H9 (cell line): Measurements from ENCODE around the gene BHLHE23. TPM values are rescaled to one million over a fixed set of nuclear protein-coding genes. Genes with fewer than 3 reads are reported as not detected.
A peak's percentile ranks its signal among the peaks of the same experiment; 100 is the strongest.

Experiments
- DNase-seq: peaks from one replicate; pipeline ENCODE4 v3.0.0-alpha.2; 2017
- H2AFZ ChIP-seq: one replicate; pipeline ENCODE4 v1.6.1; 2013; ENCODE audit warnings: mild to moderate bottlenecking, low read length, control low read depth, moderate library complexity
- H2AK5ac ChIP-seq: 2 replicates; pipeline ENCODE4 v1.6.1; 2013; ENCODE audit warnings: low read length, control low read depth, mixed read lengths; ENCODE audit not compliant: insufficient read length
- H2BK120ac ChIP-seq: one replicate; pipeline ENCODE4 v1.6.1; 2013; ENCODE audit warnings: low read depth, mild to moderate bottlenecking, low read length, control low read depth, inconsistent platforms; ENCODE audit not compliant: poor library complexity, severe bottlenecking
- H2BK12ac ChIP-seq: 2 replicates; pipeline ENCODE4 v1.6.1; 2013; ENCODE audit warnings: low read length, control low read depth, mixed read lengths, low read depth; ENCODE audit not compliant: insufficient read length
- H2BK15ac ChIP-seq: 2 replicates; pipeline ENCODE4 v1.6.1; 2013; ENCODE audit warnings: low read depth, low read length, control low read depth
- H2BK20ac ChIP-seq: one replicate; pipeline ENCODE4 v1.6.1; 2013; ENCODE audit warnings: low read depth, mild to moderate bottlenecking, low read length, control low read depth, inconsistent platforms; ENCODE audit not compliant: poor library complexity, severe bottlenecking
- H2BK5ac ChIP-seq: 2 replicates; pipeline ENCODE4 v1.6.1; 2013; ENCODE audit warnings: low read length, control low read depth, mixed read lengths; ENCODE audit not compliant: insufficient read length
- H3K14ac ChIP-seq: 2 replicates; pipeline ENCODE4 v1.6.1; 2013; ENCODE audit warnings: low read length, control low read depth; ENCODE audit not compliant: insufficient read depth
- H3K18ac ChIP-seq: 2 replicates; pipeline ENCODE4 v1.6.1; 2013; ENCODE audit warnings: low read depth, mild to moderate bottlenecking, mixed read lengths, low read length, control low read depth; ENCODE audit not compliant: insufficient read length
- H3K23ac ChIP-seq: 2 replicates; pipeline ENCODE4 v1.6.1; 2013; ENCODE audit warnings: low read length, control low read depth, mixed read lengths, low read depth; ENCODE audit not compliant: insufficient read length
- H3K23me2 ChIP-seq: 2 replicates; pipeline ENCODE4 v1.6.1; 2013; ENCODE audit warnings: low read depth, mild to moderate bottlenecking, mixed read lengths, low read length, control low read depth; ENCODE audit not compliant: insufficient read length, poor library complexity, severe bottlenecking
- H3K27ac ChIP-seq: 2 replicates; pipeline ENCODE4 v1.5.1; 2013; ENCODE audit warnings: low read length, control low read depth, mixed read lengths, low read depth; ENCODE audit not compliant: insufficient read length
- H3K27me3 ChIP-seq: 2 replicates; pipeline ENCODE4 v1.6.1; 2013; ENCODE audit warnings: low read length, control low read depth, inconsistent platforms; ENCODE audit not compliant: insufficient read depth
- H3K4ac ChIP-seq: 2 replicates; pipeline ENCODE4 v1.6.1; 2013; ENCODE audit warnings: low read depth, mild to moderate bottlenecking, control low read depth, inconsistent platforms, low read length, moderate library complexity
- H3K4me1 ChIP-seq: 2 replicates; pipeline ENCODE4 v1.6.1; 2013; ENCODE audit warnings: low read length, control low read depth, inconsistent platforms; ENCODE audit not compliant: insufficient read depth
- H3K4me2 ChIP-seq: 2 replicates; pipeline ENCODE4 v1.6.1; 2013; ENCODE audit warnings: low read length, control low read depth, mixed read lengths; ENCODE audit not compliant: insufficient read length, insufficient read depth
- H3K56ac ChIP-seq: 2 replicates; pipeline ENCODE4 v1.6.1; 2013; ENCODE audit warnings: low read depth, mild to moderate bottlenecking, mixed read lengths, low read length, control low read depth; ENCODE audit not compliant: insufficient read length
- H3K79me1 ChIP-seq: 2 replicates; pipeline ENCODE4 v1.6.1; 2013; ENCODE audit warnings: low read depth, mild to moderate bottlenecking, moderate library complexity, low read length, control low read depth, inconsistent platforms; ENCODE audit not compliant: insufficient read depth, poor library complexity, severe bottlenecking
- H3K79me2 ChIP-seq: 2 replicates; pipeline ENCODE4 v1.6.1; 2013; ENCODE audit warnings: low read length, control low read depth, inconsistent platforms; ENCODE audit not compliant: insufficient read depth
- H3K9ac ChIP-seq: 2 replicates; pipeline ENCODE4 v1.6.1; 2013; ENCODE audit warnings: low read length, control low read depth, mixed read lengths; ENCODE audit not compliant: insufficient read length; ENCODE audit errors: extremely low read depth
- H3K9me3 ChIP-seq: one replicate; pipeline ENCODE4 v1.6.1; 2013; ENCODE audit warnings: low read depth, low read length, inconsistent platforms; ENCODE audit not compliant: control insufficient read depth
- H3T11ph ChIP-seq: one replicate; pipeline ENCODE4 v1.6.1; 2013; ENCODE audit warnings: mild to moderate bottlenecking, low read length, control low read depth, inconsistent platforms
- H4K20me1 ChIP-seq: one replicate; pipeline ENCODE4 v1.6.1; 2013; ENCODE audit not compliant: control insufficient read depth, insufficient read length, insufficient read depth
- H4K5ac ChIP-seq: 2 replicates; pipeline ENCODE4 v1.6.1; 2013; ENCODE audit warnings: low read depth, mild to moderate bottlenecking, mixed read lengths, low read length, control low read depth; ENCODE audit not compliant: insufficient read length
- H4K8ac ChIP-seq: replicated peaks from 2 replicates; pipeline ENCODE4 v1.6.1; 2013; ENCODE audit warnings: low read length, control low read depth, mixed read lengths, low read depth; ENCODE audit not compliant: insufficient read length
- H4K91ac ChIP-seq: 2 replicates; pipeline ENCODE4 v1.6.1; 2013; ENCODE audit warnings: low read depth, mild to moderate bottlenecking, moderate library complexity, mixed read lengths, low read length, control low read depth; ENCODE audit not compliant: insufficient read length
- H3K27ac Mint-ChIP-seq, 3 experiments: 2 replicates in 2 of 3; 3 replicates in 1 of 3; pipeline ENCODE4 v1.8.0; 2020 to 2021; ENCODE audit warnings: mixed read lengths in 3 of 3, mild to moderate bottlenecking in 1 of 3, moderate library complexity in 1 of 3
- H3K27me3 Mint-ChIP-seq: 2 replicates; pipeline ENCODE4 v1.8.0; 2021; ENCODE audit warnings: low read depth, mild to moderate bottlenecking, moderate library complexity, mixed read lengths
- H3K36me3 Mint-ChIP-seq, 3 experiments: 2 replicates in 2 of 3; 3 replicates in 1 of 3; pipeline ENCODE4 v1.8.0; 2020 to 2021; ENCODE audit warnings: low read depth in 3 of 3, mixed read lengths in 3 of 3; ENCODE audit not compliant: insufficient read depth in 1 of 3
- H3K4me1 Mint-ChIP-seq, 2 experiments: 2 replicates each; pipeline ENCODE4 v1.8.0; 2020; ENCODE audit warnings: mixed read lengths in 2 of 2
- H3K4me3 Mint-ChIP-seq, 2 experiments: 2 replicates in 1 of 2; 3 replicates in 1 of 2; pipeline ENCODE4 v1.8.0; 2020 to 2021; ENCODE audit warnings: mild to moderate bottlenecking in 2 of 2, mixed read lengths in 2 of 2, moderate library complexity in 1 of 2
- H3K9me3 Mint-ChIP-seq, 2 experiments: 2 replicates in 1 of 2; 3 replicates in 1 of 2; pipeline ENCODE4 v1.8.0; 2020; ENCODE audit warnings: mild to moderate bottlenecking in 2 of 2, mixed read lengths in 2 of 2, moderate library complexity in 1 of 2
- WGBS: extraction: QIAGEN DNeasy Blood & Tissue Kit; methylation state at CpG from one replicate; pipeline ENCODE4 v1.1.7; 2013; ENCODE audit warnings: missing lambda C conversion rate, low lambda C conversion rate, mixed read lengths; ENCODE audit not compliant: insufficient read length; ENCODE audit errors: extremely low coverage; 5-methylcytosine and 5-hydroxymethylcytosine counted together
- total RNA-seq: library from RNA; stranded (reverse); gene quantifications from 2 replicates; pipeline ENCODE4 v1.2.1, GENCODE V29; 2021
- TF ChIP-seq, protein P1 (sequence below): fragments of 200-600 bp; sonication (generic); conservative IDR thresholded peaks from 3 replicates; pipeline ENCODE4 v1.8.0; 2021; ENCODE audit warnings: antibody characterized with exemption, mild to moderate bottlenecking

BHLHE23 gene
- total RNA-seq, 1 experiment from 2014 or later: 0.35 TPM

DNA sequence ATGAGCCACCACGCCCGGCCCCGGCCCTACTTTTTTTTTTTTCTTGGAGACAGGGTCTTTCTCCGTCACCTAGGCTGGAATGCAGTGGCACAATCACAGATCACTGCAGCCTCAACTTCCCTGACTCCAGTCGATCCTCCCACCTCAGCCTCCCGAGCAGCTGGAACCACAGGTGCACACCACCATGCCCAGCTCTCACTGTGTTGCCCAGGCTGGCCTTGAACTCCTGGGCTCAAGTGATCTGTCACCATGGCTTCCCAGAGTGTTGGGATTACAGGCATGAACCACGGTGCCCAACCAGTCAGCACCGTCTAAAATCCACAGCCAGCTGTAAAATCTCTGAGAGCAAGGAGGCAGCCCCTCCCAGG, 36.8 kb downstream of the BHLHE23 start:
- Histone ChIP-seq H3K23me2 (peaks cover 2% of the 10 kb centered on the region), H2AFZ (no peak overlapping the region), H3K4me1 (peaks cover 5% of the 10 kb centered on the region), H3K9me3 (no peaks in the 10 kb centered on the region), H3K79me1 (no peaks in the 10 kb centered on the region), H3K23ac (no peak overlapping the region), H3K27ac (no peak overlapping the region), H4K8ac (no peak overlapping the region), H3K56ac (no peak overlapping the region), H2BK12ac (no peak overlapping the region), H4K91ac (no peak overlapping the region), H3K14ac (no peak overlapping the region), H4K5ac (no peak overlapping the region), H2BK5ac (no peak overlapping the region), H2BK20ac (no peak overlapping the region), H3K27me3 (peaks cover 7% of the 10 kb centered on the region; the same call in 1 of the 2 replicates), H3K18ac (no peak overlapping the region), H3T11ph (no peak overlapping the region), H3K9ac (no peak overlapping the region), H2BK15ac (no peak overlapping the region), H2BK120ac (no peak overlapping the region), H3K4me2 (no peak overlapping the region), H3K4ac (no peak overlapping the region), H2AK5ac (no peak overlapping the region), H3K79me2 (no peaks in the 10 kb centered on the region), H4K20me1 (no peaks in the 10 kb centered on the region)
- no CpG with 5 or more reads among the region's 8 CpGs for WGBS
- DNase-seq: no peak
- Mint-ChIP-seq H3K36me3 (peaks cover 0 to 4% (median 3%) of the 10 kb centered on the region in 3 experiments; a peak in 2 of 7 replicates), H3K27ac (no peak overlapping the region), H3K4me1 (peaks cover 15 to 23% of the 10 kb centered on the region in 2 experiments), H3K4me3 (0 out of 5 replicates have a peak overlapping the region, but pooled peaks of 1 of the 2 experiments have one; percentile 32), H3K27me3 (peaks cover 39% of the 10 kb centered on the region), H3K9me3 (peaks cover 3% of the 10 kb centered on the region in 2 experiments; a peak in 2 of 5 replicates)
- TF ChIP-seq, protein P1, sequence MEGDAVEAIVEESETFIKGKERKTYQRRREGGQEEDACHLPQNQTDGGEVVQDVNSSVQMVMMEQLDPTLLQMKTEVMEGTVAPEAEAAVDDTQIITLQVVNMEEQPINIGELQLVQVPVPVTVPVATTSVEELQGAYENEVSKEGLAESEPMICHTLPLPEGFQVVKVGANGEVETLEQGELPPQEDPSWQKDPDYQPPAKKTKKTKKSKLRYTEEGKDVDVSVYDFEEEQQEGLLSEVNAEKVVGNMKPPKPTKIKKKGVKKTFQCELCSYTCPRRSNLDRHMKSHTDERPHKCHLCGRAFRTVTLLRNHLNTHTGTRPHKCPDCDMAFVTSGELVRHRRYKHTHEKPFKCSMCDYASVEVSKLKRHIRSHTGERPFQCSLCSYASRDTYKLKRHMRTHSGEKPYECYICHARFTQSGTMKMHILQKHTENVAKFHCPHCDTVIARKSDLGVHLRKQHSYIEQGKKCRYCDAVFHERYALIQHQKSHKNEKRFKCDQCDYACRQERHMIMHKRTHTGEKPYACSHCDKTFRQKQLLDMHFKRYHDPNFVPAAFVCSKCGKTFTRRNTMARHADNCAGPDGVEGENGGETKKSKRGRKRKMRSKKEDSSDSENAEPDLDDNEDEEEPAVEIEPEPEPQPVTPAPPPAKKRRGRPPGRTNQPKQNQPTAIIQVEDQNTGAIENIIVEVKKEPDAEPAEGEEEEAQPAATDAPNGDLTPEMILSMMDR: no peak
